OCI-LY3 (cell line): ENCODE measurements around the gene BIN2.
A peak's percentile ranks its signal among the peaks of the same experiment; 100 is the strongest.

ENCODE experiments used
- CTCF ChIP-seq: fragments of 200-600, 300-600 bp; sonication (generic); IDR thresholded peaks from 2 replicates; pipeline ENCODE4 v1.5.1; 2014; ENCODE audit warnings: antibody characterized with exemption, low read length, low read depth
- EZH2phosphoT487 ChIP-seq: fragments of 200-600 bp; shearing (Covaris generic); IDR thresholded peaks from 2 replicates; pipeline ENCODE4 v1.6.1; 2018; ENCODE audit warnings: antibody characterized with exemption, mixed run types, low read depth

GRCh38 chr12:51372021-51372420 is 48.0 kb upstream of the BIN2 start:
- TF ChIP-seq CTCF (0 out of 2 replicates have a peak, but pooled peaks have one; percentile 5), EZH2phosphoT487 (no peak)
